Suprapubic skin (tissue), 4 donors: Measurements from ENCODE around the gene KDM6A. TPM values are rescaled to one million over a fixed set of nuclear protein-coding genes. Genes with fewer than 3 reads are reported as not detected.
"Not testable (repeated sequence)": the region's sequence is repeated elsewhere in the genome, so short reads cannot be mapped to it uniquely, and the experiment has no call there.

Experiments
- DNase-seq, 2 donors: peaks; one replicate each; pipeline ENCODE4 v3.0.0-alpha.2; 2019; ENCODE audit warnings: low spot score in 2 of 2
- H3K27ac ChIP-seq: fragments of 200-600 bp; sonication (generic); one replicate; pipeline ENCODE4 v1.5.1; 2019
- H3K27me3 ChIP-seq: fragments of 200-600 bp; sonication (generic); one replicate; pipeline ENCODE4 v1.5.1; 2019
- H3K36me3 ChIP-seq: fragments of 200-600 bp; sonication (generic); one replicate; pipeline ENCODE4 v1.5.1; 2019
- H3K4me1 ChIP-seq: fragments of 200-600 bp; sonication (generic); one replicate; pipeline ENCODE4 v1.5.1; 2019
- H3K4me3 ChIP-seq: fragments of 200-600 bp; sonication (generic); one replicate; pipeline ENCODE4 v1.5.1; 2019; ENCODE audit warnings: mild to moderate bottlenecking
- H3K9me3 ChIP-seq: fragments of 200-600 bp; sonication (generic); one replicate; pipeline ENCODE4 v1.5.1; 2019
- EP300 ChIP-seq: sonication (generic); formaldehyde crosslinking; IDR thresholded peaks from one replicate; pipeline ENCODE4 v1.6.1; 2017; ENCODE audit warnings: antibody characterized with exemption
- POLR2A ChIP-seq, 2 donors: fragments of 450-650 bp; IDR thresholded peaks; one replicate each; pipeline ENCODE4 v1.6.1; 2017; ENCODE audit warnings: antibody characterized with exemption in 2 of 2, mild to moderate bottlenecking in 2 of 2, moderate library complexity in 2 of 2
- POLR2AphosphoS5 ChIP-seq, 3 donors: sonication (generic); formaldehyde crosslinking; IDR thresholded peaks; one replicate each; pipeline ENCODE4 v1.6.1; 2017; ENCODE audit warnings: antibody characterized with exemption in 3 of 3
- WGBS: methylation state at CpG from one replicate; pipeline ENCODE4 v1.1.5; 2018; 5-methylcytosine and 5-hydroxymethylcytosine counted together
- total RNA-seq, 4 donors: library from RNA; depleted of rRNA; stranded (reverse); fragments of >200 nt; gene quantifications; one replicate each; pipeline ENCODE4 v1.1.0, GENCODE V29; 2016
- TF ChIP-seq, protein P1 (sequence below), 2 donors: fragments of 200-600 bp in 1 of 2; fragments of 450-650 bp in 1 of 2; sonication (generic) in 1 of 2; IDR thresholded peaks; one replicate each; pipeline ENCODE4 v1.5.1; 2016 to 2019; ENCODE audit warnings: antibody characterized with exemption in 2 of 2, mild to moderate bottlenecking in 1 of 2, moderate library complexity in 1 of 2

The KDM6A gene
- total RNA-seq, 4 donors from 2014 or later, result 45.5 to 140 (median 60.9) TPM

DNA sequence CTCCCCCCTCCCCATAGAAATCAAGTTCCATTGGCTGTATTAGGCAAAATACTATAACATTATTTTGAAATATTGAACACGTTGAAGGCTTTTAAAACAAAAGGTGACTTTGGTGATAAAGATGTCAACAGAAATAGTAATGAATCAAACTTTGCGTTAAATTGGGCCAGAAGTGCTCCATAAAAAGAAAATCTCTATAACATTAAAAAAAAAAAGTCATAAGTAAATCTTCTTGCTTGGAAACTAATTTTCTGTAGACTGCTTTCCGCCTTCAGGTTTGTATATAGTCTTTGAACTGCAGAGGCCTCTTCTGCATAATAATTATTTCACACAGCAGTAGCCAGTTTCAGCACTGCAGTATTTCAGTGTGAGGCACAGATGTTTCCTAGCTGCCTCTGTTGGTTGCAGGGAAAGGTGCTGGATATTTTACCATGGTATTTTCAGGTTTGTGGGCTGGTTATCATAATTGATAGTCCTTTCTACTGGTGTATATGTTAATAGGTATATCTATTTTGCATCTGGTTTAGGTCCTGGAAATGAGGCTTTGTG lies 158.9 kb downstream of the KDM6A start:
- no peak for DNase-seq
- no peak for TF ChIP-seq EP300
- TF ChIP-seq POLR2AphosphoS5 (IDR thresholded peaks at IDR 0.05), result no peak
- TF ChIP-seq, protein P1, sequence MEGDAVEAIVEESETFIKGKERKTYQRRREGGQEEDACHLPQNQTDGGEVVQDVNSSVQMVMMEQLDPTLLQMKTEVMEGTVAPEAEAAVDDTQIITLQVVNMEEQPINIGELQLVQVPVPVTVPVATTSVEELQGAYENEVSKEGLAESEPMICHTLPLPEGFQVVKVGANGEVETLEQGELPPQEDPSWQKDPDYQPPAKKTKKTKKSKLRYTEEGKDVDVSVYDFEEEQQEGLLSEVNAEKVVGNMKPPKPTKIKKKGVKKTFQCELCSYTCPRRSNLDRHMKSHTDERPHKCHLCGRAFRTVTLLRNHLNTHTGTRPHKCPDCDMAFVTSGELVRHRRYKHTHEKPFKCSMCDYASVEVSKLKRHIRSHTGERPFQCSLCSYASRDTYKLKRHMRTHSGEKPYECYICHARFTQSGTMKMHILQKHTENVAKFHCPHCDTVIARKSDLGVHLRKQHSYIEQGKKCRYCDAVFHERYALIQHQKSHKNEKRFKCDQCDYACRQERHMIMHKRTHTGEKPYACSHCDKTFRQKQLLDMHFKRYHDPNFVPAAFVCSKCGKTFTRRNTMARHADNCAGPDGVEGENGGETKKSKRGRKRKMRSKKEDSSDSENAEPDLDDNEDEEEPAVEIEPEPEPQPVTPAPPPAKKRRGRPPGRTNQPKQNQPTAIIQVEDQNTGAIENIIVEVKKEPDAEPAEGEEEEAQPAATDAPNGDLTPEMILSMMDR (IDR thresholded peaks at IDR 0.05), result no peak
- TF ChIP-seq POLR2A (IDR thresholded peaks at IDR 0.05), result no peak
- no peaks in the 10 kb centered on the region for H3K36me3 ChIP-seq
- H3K4me3 ChIP-seq, result no peak overlapping the region
- H3K27me3 ChIP-seq, result no peaks in the 10 kb centered on the region
- H3K4me1 ChIP-seq, result no peaks in the 10 kb centered on the region
- H3K27ac ChIP-seq, result no peak overlapping the region
- WGBS, result 77% methylated on average over 3 of the region's 3 CpGs
- no peaks in the 10 kb centered on the region for H3K9me3 ChIP-seq

DNA sequence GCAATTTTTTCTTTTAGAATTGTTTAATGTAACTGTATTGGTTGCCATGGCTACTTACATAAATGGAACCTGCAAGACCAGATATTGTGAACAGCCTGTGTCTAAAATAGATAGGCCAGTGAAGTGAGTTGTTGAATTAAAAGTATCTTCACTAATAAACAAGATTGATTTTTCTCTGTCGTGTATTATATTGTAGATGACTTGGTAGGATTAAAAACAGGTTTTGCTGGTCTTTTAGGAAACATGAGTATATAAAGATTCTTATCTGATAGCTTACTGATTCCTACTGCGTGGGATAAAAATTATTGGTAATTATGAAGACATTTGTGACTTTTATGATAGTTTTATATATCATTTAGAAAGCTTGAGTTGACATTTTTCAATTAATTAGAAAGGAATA lies 162.1 kb downstream of the KDM6A start:
- H3K27ac ChIP-seq, result no peak overlapping the region
- no peaks in the 10 kb centered on the region for H3K4me1 ChIP-seq
- DNase-seq, result no peak
- H3K9me3 ChIP-seq, result no peaks in the 10 kb centered on the region
- no peaks in the 10 kb centered on the region for H3K27me3 ChIP-seq
- no peak for TF ChIP-seq POLR2AphosphoS5 (IDR thresholded peaks at IDR 0.05)
- no peak for TF ChIP-seq EP300
- TF ChIP-seq POLR2A (IDR thresholded peaks at IDR 0.05), result no peak
- TF ChIP-seq, protein P1 (IDR thresholded peaks at IDR 0.05), result no peak
- WGBS, result 54% methylated on average over 2 of the region's 2 CpGs
- H3K4me3 ChIP-seq, result no peak overlapping the region
- no peaks in the 10 kb centered on the region for H3K36me3 ChIP-seq

DNA sequence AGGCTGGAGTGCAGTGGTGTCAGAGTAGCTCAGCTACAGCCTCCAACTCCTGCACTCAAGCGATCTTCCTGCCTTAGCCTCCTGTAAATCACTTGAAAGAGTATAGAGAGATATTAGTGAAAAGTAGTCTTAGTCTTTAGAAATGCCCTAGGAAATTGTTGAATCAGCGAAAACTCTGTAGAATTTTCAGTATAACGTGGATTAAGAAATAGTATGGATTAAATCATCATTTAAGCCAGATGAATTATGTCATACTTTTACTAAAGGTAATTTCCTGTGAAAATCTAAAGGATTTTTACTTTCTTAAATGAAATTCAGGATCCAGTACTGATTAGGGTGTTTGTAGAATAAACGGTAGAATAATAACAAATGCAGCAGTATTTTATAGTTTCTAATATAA lies 163.2 kb downstream of the KDM6A start:
- DNase-seq, result no peak
- Histone ChIP-seq H3K9me3 (no peaks in the 10 kb centered on the region), H3K27me3 (no peaks in the 10 kb centered on the region), H3K4me1 (no peaks in the 10 kb centered on the region), H3K4me3 (no peak overlapping the region), H3K27ac (no peak overlapping the region), H3K36me3 (no peaks in the 10 kb centered on the region)
- whole genome bisulfite sequencing, result 95% methylated on average over 4 of the region's 4 CpGs
- TF ChIP-seq POLR2AphosphoS5 (IDR thresholded peaks at IDR 0.05), result no peak
- TF ChIP-seq, protein P1 (IDR thresholded peaks at IDR 0.05), result no peak

DNA sequence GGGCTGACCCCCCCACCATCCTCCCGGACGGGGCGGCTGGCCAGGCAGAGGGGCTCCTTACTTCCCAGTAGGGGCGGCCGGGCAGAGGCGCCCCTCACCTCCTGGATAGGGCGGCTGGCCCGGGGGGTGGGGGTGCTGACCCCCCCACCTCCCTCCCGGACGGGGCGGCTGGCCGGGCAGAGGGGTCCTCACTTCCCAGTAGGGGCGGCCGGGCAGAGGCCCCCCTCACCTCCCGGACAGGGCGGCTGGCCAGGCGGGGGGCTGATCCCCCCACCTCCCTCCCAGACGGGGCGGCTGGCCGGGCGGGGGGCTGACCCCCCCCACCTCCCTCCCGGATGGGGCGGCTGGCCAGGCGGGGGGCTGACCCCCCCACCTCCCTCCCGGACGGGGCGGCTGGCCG lies 167.1 kb downstream of the KDM6A start:
- H3K4me3 ChIP-seq, DNase-seq, H3K27me3 ChIP-seq, H3K36me3 ChIP-seq, H3K9me3 ChIP-seq, H3K27ac ChIP-seq, H3K4me1 ChIP-seq: not testable (repeated sequence)
- 96% methylated on average over 10 of the region's 28 CpGs for WGBS

DNA sequence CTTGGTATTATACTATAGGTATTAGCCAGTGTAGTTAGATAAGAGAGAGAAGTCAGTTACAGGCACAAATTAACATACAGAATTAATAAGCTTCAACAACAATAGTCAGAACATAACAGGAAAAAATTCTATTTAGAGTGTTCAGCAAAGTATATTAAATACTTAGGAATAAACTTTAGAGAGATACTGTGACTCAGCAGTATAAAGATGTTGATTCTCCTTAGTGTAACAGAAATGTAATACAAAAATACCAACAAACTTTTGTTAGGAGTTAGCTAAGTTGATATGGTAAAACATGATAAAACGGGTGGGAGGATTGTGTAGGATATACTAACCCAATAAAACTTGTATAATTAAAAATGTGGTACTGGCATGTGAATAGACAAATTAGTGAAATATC lies 173.4 kb downstream of the KDM6A start:
- no peaks in the 10 kb centered on the region for H3K9me3 ChIP-seq
- no peaks in the 10 kb centered on the region for H3K4me1 ChIP-seq
- TF ChIP-seq POLR2A (IDR thresholded peaks at IDR 0.05) (no peak), EP300 (no peak), POLR2AphosphoS5 (IDR thresholded peaks at IDR 0.05) (no peak)
- TF ChIP-seq, protein P1 (IDR thresholded peaks at IDR 0.05), result no peak
- no peak overlapping the region for H3K27ac ChIP-seq
- no peak overlapping the region for H3K4me3 ChIP-seq
- DNase-seq, result no peak
- H3K27me3 ChIP-seq, result no peaks in the 10 kb centered on the region
- WGBS, result 92% methylated on average over 1 of the region's 1 CpG
- H3K36me3 ChIP-seq, result no peaks in the 10 kb centered on the region

DNA sequence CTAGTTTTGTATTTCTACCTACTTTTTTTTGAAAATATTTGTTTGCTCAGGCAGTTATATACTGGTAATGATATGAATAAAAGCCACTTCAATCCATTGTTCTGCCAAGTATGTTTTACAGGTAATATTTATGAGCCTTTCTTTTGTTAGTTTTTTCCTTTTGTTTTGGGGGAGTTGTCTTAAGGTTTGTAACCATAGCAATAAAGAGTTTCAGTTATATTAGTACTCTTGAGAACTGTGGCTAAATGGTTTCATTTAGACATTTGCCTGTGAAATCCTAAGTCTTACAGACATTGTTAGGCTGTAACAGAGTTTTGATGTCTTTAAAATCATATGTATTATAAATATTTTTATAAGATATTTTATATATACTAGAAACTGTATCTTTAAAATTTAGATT lies 177.6 kb downstream of the KDM6A start:
- Histone ChIP-seq H3K4me1 (no peaks in the 10 kb centered on the region), H3K4me3 (no peak overlapping the region), H3K36me3 (no peaks in the 10 kb centered on the region), H3K27ac (no peak overlapping the region), H3K27me3 (no peaks in the 10 kb centered on the region), H3K9me3 (no peaks in the 10 kb centered on the region)
- DNase-seq, result no peak
- TF ChIP-seq, protein P1 (IDR thresholded peaks at IDR 0.05), result no peak
- no peak for TF ChIP-seq POLR2A (IDR thresholded peaks at IDR 0.05)
- TF ChIP-seq POLR2AphosphoS5 (IDR thresholded peaks at IDR 0.05), result no peak
- TF ChIP-seq EP300, result no peak
